Liver (tissue), 9 donors: Measurements from ENCODE around the gene SMIM1. TPM values are rescaled to one million over a fixed set of nuclear protein-coding genes. Genes with fewer than 3 reads are reported as not detected.

ENCODE experiments used
- DNase-seq: peaks from one replicate; pipeline ENCODE4 v3.0.0-alpha.2; 2017; ENCODE audit warnings: low spot score
- H3K27ac ChIP-seq, 2 donors: one replicate each; pipeline ENCODE4 v1.7.0; 2013; ENCODE audit warnings: inconsistent platforms in 2 of 2, low read length in 2 of 2, control low read depth in 1 of 2, low read depth in 1 of 2, mild to moderate bottlenecking in 1 of 2
- H3K27me3 ChIP-seq, 4 donors: one replicate each; pipeline versions ENCODE4 v1.6.1 to v1.7.0; 2013; ENCODE audit warnings: low read length in 3 of 4, inconsistent platforms in 1 of 4, mild to moderate bottlenecking in 1 of 4, moderate library complexity in 1 of 4; ENCODE audit not compliant: control insufficient read depth in 4 of 4, insufficient read depth in 4 of 4
- H3K36me3 ChIP-seq, 4 donors: one replicate each; pipeline versions ENCODE4 v1.6.1 to v1.7.0; 2013; ENCODE audit warnings: low read length in 3 of 4, mild to moderate bottlenecking in 3 of 4, low read depth in 1 of 4, moderate library complexity in 1 of 4; ENCODE audit not compliant: control insufficient read depth in 4 of 4, insufficient read depth in 3 of 4
- H3K4me1 ChIP-seq, 4 donors: one replicate each; pipeline versions ENCODE4 v1.6.1 to v1.7.0; 2013; ENCODE audit warnings: low read length in 3 of 4, mild to moderate bottlenecking in 3 of 4, moderate library complexity in 1 of 4; ENCODE audit not compliant: control insufficient read depth in 4 of 4, insufficient read depth in 4 of 4
- H3K4me3 ChIP-seq, 3 donors: one replicate each; pipeline versions ENCODE4 v1.6.1 to v1.7.0; 2013; ENCODE audit warnings: low read length in 3 of 3, control low read depth in 1 of 3, low read depth in 1 of 3, mild to moderate bottlenecking in 1 of 3
- H3K9ac ChIP-seq, 2 donors: one replicate each; pipeline ENCODE4 v1.7.0; 2013; ENCODE audit warnings: low read length in 2 of 2, mild to moderate bottlenecking in 2 of 2, moderate library complexity in 2 of 2, control low read depth in 1 of 2, low read depth in 1 of 2
- H3K9me3 ChIP-seq, 4 donors: one replicate each; pipeline versions ENCODE4 v1.6.1 to v1.7.0; 2013; ENCODE audit warnings: low read length in 3 of 4; ENCODE audit not compliant: control insufficient read depth in 4 of 4
- FOXA1 ChIP-seq: IDR thresholded peaks from 2 replicates; pipeline ENCODE4 v1.6.1; 2016; ENCODE audit warnings: antibody characterized with exemption
- FOXA2 ChIP-seq: IDR thresholded peaks from 2 replicates; pipeline ENCODE4 v1.6.1; 2016; ENCODE audit warnings: antibody characterized with exemption
- GABPA ChIP-seq, 2 donors: IDR thresholded peaks in 1 of 2; conservative IDR thresholded peaks in 1 of 2; 2 replicates each; pipeline ENCODE4 v1.6.1; 2016; ENCODE audit warnings: antibody characterized with exemption in 2 of 2, mild to moderate bottlenecking in 1 of 2, moderate library complexity in 1 of 2
- HNF4A ChIP-seq, 2 donors: conservative IDR thresholded peaks; 2 replicates each; pipeline ENCODE4 v1.6.1; 2016; ENCODE audit warnings: antibody characterized with exemption in 2 of 2, mild to moderate bottlenecking in 2 of 2
- HNF4G ChIP-seq: IDR thresholded peaks from 2 replicates; pipeline ENCODE4 v1.6.1; 2016; ENCODE audit warnings: antibody characterized with exemption
- JUND ChIP-seq, 2 donors: IDR thresholded peaks; 2 replicates each; pipeline ENCODE4 v1.6.1; 2016; ENCODE audit warnings: antibody characterized with exemption in 2 of 2
- NR2F2 ChIP-seq: IDR thresholded peaks from 2 replicates; pipeline ENCODE4 v1.6.1; 2016; ENCODE audit warnings: antibody characterized with exemption
- RAD21 ChIP-seq, 2 donors: IDR thresholded peaks; 2 replicates each; pipeline ENCODE4 v1.6.1; 2016; ENCODE audit warnings: antibody characterized with exemption in 2 of 2, mild to moderate bottlenecking in 2 of 2
- SP1 ChIP-seq: IDR thresholded peaks from 2 replicates; pipeline ENCODE4 v1.6.1; 2018; ENCODE audit warnings: antibody characterized with exemption, mild to moderate bottlenecking
- TAF1 ChIP-seq: conservative IDR thresholded peaks from 2 replicates; pipeline ENCODE4 v1.6.1; 2016; ENCODE audit warnings: antibody characterized with exemption, mild to moderate bottlenecking
- YY1 ChIP-seq: IDR thresholded peaks from 2 replicates; pipeline ENCODE4 v1.6.1; 2016; ENCODE audit warnings: antibody characterized with exemption, mild to moderate bottlenecking
- WGBS: extraction: QIAGEN DNeasy Blood & Tissue Kit; methylation state at CpG from one replicate; pipeline ENCODE4 v1.1.7; 2013; 5-methylcytosine and 5-hydroxymethylcytosine counted together
- polyA plus RNA-seq, 2 donors: library from polyadenylated mRNA; stranded (reverse) in 1 of 2; unstranded in 1 of 2; fragments of 200-250 nt in 1 of 2; fragments of >200 nt in 1 of 2; fragmentation: Nextera tagmentation in 1 of 2; extraction: Ambion mirVana in 1 of 2; gene quantifications; one replicate each; pipeline versions ENCODE4 v1.2.1 to v1.2.3, GENCODE V29; 2013 to 2015
- total RNA-seq, 2 donors: library from RNA; depleted of rRNA; stranded (reverse); fragments of >200 nt; gene quantifications; one replicate each; pipeline ENCODE4 v1.2.3, GENCODE V29; 2014
- TF ChIP-seq, protein P1 (sequence below): IDR thresholded peaks from 2 replicates; pipeline ENCODE4 v1.6.1; 2016; ENCODE audit warnings: antibody characterized with exemption, mild to moderate bottlenecking
- TF ChIP-seq, protein P2 (sequence below): IDR thresholded peaks from 2 replicates; pipeline ENCODE4 v1.6.1; 2016; ENCODE audit warnings: antibody characterized with exemption
- TF ChIP-seq, protein P3 (sequence below): IDR thresholded peaks from 2 replicates; pipeline ENCODE4 v1.6.1; 2016; ENCODE audit warnings: antibody characterized with exemption
- TF ChIP-seq, protein P4 (sequence below): IDR thresholded peaks from 2 replicates; pipeline ENCODE4 v1.6.1; 2016; ENCODE audit warnings: antibody characterized with exemption
- TF ChIP-seq, protein P5 (sequence below): fragments of 150-350 bp; IDR thresholded peaks from 2 replicates; pipeline ENCODE4 v1.5.1; 2017; ENCODE audit warnings: improper control_type of control experiment, low read depth, low read length; ENCODE audit not compliant: missing input control
- donor health status: healthy.
- donor health status: healthy.
- donor health status: healthy.
- donor health status: healthy.
- donor health status: healthy.

The SMIM1 gene
- total and polyA plus RNA-seq, 4 donors = 1.8 to 82.9 (median 10.3) TPM

DNA sequence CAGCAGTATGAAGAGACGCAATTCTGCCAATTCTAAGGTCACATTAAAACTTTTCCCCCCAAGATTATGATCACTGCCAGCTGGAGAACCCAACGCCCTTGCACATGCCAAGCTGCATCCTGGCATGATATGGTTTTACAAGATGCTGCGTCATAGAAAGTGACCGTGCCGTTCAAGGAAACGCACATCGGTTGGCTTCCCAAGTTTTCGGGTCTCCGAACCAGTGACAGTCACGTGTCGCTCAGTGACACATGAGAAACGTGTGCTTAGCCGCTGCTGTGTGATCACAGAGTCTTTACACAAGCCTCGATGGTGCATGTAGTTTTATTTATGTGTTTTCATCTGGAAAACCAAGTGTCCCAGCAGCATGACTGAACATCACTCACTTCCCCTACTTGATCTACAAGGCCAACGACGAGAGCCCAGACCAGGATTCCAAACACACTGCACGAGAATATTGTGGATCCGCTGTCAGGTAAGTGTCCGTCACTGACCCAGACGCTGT, 7.4 kb downstream of the SMIM1 start:
- Histone ChIP-seq H3K4me3 (no peak overlapping the region), H3K27ac (no peak overlapping the region), H3K27me3 (no peaks in the 10 kb centered on the region), H3K9me3 (no peaks in the 10 kb centered on the region), H3K36me3 (peaks cover 18 to 50% (median 37%) of the 10 kb centered on the region in 4 donors), H3K9ac (no peak overlapping the region), H3K4me1 (peaks cover 11 to 19% (median 15%) of the 10 kb centered on the region in 4 donors)
- no peak for DNase-seq
- 95% methylated on average over 20 of the region's 20 CpGs for WGBS
- no peak for TF ChIP-seq TAF1
- TF ChIP-seq FOXA2 = no peak
- TF ChIP-seq, protein P1, sequence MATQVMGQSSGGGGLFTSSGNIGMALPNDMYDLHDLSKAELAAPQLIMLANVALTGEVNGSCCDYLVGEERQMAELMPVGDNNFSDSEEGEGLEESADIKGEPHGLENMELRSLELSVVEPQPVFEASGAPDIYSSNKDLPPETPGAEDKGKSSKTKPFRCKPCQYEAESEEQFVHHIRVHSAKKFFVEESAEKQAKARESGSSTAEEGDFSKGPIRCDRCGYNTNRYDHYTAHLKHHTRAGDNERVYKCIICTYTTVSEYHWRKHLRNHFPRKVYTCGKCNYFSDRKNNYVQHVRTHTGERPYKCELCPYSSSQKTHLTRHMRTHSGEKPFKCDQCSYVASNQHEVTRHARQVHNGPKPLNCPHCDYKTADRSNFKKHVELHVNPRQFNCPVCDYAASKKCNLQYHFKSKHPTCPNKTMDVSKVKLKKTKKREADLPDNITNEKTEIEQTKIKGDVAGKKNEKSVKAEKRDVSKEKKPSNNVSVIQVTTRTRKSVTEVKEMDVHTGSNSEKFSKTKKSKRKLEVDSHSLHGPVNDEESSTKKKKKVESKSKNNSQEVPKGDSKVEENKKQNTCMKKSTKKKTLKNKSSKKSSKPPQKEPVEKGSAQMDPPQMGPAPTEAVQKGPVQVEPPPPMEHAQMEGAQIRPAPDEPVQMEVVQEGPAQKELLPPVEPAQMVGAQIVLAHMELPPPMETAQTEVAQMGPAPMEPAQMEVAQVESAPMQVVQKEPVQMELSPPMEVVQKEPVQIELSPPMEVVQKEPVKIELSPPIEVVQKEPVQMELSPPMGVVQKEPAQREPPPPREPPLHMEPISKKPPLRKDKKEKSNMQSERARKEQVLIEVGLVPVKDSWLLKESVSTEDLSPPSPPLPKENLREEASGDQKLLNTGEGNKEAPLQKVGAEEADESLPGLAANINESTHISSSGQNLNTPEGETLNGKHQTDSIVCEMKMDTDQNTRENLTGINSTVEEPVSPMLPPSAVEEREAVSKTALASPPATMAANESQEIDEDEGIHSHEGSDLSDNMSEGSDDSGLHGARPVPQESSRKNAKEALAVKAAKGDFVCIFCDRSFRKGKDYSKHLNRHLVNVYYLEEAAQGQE = no peak
- no peak for TF ChIP-seq NR2F2
- TF ChIP-seq, protein P2, sequence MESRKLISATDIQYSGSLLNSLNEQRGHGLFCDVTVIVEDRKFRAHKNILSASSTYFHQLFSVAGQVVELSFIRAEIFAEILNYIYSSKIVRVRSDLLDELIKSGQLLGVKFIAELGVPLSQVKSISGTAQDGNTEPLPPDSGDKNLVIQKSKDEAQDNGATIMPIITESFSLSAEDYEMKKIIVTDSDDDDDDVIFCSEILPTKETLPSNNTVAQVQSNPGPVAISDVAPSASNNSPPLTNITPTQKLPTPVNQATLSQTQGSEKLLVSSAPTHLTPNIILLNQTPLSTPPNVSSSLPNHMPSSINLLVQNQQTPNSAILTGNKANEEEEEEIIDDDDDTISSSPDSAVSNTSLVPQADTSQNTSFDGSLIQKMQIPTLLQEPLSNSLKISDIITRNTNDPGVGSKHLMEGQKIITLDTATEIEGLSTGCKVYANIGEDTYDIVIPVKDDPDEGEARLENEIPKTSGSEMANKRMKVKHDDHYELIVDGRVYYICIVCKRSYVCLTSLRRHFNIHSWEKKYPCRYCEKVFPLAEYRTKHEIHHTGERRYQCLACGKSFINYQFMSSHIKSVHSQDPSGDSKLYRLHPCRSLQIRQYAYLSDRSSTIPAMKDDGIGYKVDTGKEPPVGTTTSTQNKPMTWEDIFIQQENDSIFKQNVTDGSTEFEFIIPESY = no peak
- no peak for TF ChIP-seq HNF4A (conservative IDR thresholded peaks at IDR 0.05)
- TF ChIP-seq FOXA1 = no peak
- no peak for TF ChIP-seq SP1
- TF ChIP-seq, protein P3, sequence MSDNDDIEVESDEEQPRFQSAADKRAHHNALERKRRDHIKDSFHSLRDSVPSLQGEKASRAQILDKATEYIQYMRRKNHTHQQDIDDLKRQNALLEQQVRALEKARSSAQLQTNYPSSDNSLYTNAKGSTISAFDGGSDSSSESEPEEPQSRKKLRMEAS = no peak
- TF ChIP-seq HNF4G = no peak
- TF ChIP-seq, protein P4, sequence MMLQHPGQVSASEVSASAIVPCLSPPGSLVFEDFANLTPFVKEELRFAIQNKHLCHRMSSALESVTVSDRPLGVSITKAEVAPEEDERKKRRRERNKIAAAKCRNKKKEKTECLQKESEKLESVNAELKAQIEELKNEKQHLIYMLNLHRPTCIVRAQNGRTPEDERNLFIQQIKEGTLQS = no peak

DNA sequence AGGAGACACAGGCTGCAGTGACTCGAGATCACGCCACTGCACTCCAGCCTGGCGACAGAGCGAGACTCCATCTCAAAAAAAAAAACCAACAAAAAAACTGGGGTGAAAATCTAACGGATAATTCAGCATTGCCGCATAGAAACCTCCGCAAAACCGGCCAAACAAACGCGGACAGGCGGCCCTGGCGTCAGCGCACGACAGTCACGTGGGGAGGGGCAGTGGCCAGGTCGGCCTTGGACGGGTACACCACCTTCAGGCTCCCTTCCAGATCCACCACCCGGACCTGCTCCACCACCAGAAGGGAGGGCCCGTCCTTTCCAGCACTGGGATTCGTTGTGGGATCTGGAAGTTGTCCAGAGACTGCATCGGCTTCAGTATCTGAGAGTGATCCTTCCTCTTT, 8.4 kb downstream of the SMIM1 start:
- no peak for DNase-seq
- H3K36me3 ChIP-seq = peaks cover 20 to 52% (median 37%) of the 10 kb centered on the region in 4 donors
- no peak overlapping the region for H3K27ac ChIP-seq
- TF ChIP-seq HNF4G (no peak), FOXA1 (no peak), YY1 (no peak), FOXA2 (no peak), JUND (IDR thresholded peaks at IDR 0.05) (no peak), TAF1 (no peak), SP1 (no peak), NR2F2 (no peak), RAD21 (IDR thresholded peaks at IDR 0.05) (no peak), GABPA (IDR thresholded peaks at IDR 0.05 in 1 of 2, conservative IDR thresholded peaks at IDR 0.05 in 1 of 2) (no peak), HNF4A (conservative IDR thresholded peaks at IDR 0.05) (no peak)
- TF ChIP-seq, protein P2 = no peak
- TF ChIP-seq, protein P1 = no peak
- TF ChIP-seq, protein P4 = no peak
- TF ChIP-seq, protein P5, sequence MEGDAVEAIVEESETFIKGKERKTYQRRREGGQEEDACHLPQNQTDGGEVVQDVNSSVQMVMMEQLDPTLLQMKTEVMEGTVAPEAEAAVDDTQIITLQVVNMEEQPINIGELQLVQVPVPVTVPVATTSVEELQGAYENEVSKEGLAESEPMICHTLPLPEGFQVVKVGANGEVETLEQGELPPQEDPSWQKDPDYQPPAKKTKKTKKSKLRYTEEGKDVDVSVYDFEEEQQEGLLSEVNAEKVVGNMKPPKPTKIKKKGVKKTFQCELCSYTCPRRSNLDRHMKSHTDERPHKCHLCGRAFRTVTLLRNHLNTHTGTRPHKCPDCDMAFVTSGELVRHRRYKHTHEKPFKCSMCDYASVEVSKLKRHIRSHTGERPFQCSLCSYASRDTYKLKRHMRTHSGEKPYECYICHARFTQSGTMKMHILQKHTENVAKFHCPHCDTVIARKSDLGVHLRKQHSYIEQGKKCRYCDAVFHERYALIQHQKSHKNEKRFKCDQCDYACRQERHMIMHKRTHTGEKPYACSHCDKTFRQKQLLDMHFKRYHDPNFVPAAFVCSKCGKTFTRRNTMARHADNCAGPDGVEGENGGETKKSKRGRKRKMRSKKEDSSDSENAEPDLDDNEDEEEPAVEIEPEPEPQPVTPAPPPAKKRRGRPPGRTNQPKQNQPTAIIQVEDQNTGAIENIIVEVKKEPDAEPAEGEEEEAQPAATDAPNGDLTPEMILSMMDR = no peak
- no peaks in the 10 kb centered on the region for H3K27me3 ChIP-seq
- no peaks in the 10 kb centered on the region for H3K9me3 ChIP-seq
- H3K9ac ChIP-seq = no peak overlapping the region
- H3K4me3 ChIP-seq = no peak overlapping the region
- WGBS = 91% methylated on average over 21 of the region's 21 CpGs
- peaks cover 2 to 19% (median 14%) of the 10 kb centered on the region in 4 donors for H3K4me1 ChIP-seq
